PC-9 (cell line): ENCODE data around the gene CCR6.

Source experiments
- EZH2 ChIP-seq: fragments of 200-600 bp; sonication (generic); IDR thresholded peaks from 2 replicates; pipeline ENCODE4 v1.8.0; 2017; ENCODE audit warnings: antibody characterized with exemption, low read depth
- TF ChIP-seq, protein P1 (sequence below): fragments of 200-600 bp; sonication (generic); conservative IDR thresholded peaks from 2 replicates; pipeline ENCODE4 v1.6.1; 2017; ENCODE audit warnings: mixed run types, antibody characterized with exemption, mild to moderate bottlenecking, moderate library complexity

DNA sequence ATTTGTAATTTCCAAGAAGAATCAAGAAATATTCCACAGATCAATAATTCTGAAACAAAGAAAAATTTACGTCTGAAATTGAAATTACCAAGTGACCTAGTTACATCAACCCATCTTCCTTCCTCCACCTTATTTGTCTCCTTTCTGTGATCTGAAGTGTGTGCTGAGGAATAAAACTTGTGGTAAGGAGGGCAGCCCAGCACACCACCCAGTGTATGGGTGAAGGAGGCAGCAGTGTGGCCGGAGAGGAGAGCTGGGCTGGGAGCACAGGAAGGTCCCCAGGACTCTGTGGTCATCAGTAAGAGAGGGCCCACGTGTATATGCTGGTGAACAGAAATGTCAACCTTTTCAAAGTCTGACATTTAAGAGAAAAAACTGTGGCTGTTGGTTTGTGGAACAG lies 11.3 kb upstream of the CCR6 start:
- TF ChIP-seq, protein P1, sequence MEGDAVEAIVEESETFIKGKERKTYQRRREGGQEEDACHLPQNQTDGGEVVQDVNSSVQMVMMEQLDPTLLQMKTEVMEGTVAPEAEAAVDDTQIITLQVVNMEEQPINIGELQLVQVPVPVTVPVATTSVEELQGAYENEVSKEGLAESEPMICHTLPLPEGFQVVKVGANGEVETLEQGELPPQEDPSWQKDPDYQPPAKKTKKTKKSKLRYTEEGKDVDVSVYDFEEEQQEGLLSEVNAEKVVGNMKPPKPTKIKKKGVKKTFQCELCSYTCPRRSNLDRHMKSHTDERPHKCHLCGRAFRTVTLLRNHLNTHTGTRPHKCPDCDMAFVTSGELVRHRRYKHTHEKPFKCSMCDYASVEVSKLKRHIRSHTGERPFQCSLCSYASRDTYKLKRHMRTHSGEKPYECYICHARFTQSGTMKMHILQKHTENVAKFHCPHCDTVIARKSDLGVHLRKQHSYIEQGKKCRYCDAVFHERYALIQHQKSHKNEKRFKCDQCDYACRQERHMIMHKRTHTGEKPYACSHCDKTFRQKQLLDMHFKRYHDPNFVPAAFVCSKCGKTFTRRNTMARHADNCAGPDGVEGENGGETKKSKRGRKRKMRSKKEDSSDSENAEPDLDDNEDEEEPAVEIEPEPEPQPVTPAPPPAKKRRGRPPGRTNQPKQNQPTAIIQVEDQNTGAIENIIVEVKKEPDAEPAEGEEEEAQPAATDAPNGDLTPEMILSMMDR: no peak
- TF ChIP-seq EZH2: no peak
